ENCODE measurements around the gene VPS37D.
"Not testable (repeated sequence)": the region's sequence is repeated elsewhere in the genome, so short reads cannot be mapped to it uniquely, and the experiment has no call there.

The VPS37D gene

DNA sequence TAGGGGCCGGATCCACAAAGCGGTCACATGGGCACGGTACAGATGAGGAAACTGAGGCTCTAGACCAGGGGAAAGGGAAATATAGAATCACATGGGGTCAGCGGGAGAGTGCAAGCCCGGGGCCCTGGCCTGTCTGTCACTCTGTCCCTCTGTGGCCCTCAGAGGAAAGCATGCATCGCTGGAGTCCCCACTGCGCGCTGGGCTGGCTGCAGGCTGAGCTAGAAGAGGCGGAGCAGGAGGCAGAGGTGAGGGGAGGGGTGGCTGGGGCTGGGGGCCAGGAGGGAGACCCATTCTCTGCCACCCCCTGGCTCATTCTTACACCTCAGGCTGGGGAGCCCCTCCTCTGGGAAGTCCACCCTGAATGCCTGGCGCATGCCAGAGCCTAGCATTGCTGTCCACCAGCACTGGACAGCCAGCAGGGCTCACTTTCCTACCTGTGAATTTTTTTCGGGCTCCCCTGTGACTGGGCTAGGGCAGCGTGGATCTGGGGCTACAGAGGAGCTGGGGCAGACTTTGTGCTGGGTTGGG is 2.3 kb downstream of the VPS37D start:
- POLR2A ChIA-PET, result no interaction called here
- DNase-seq, result no peak
- WGBS (ENCODE audit: insufficient coverage), result 78% methylated on average over 9 of the region's 12 CpGs
- Histone ChIP-seq H3K27ac (ENCODE audit: insufficient read depth in 1 of 2, low read depth in 1 of 2, low read length in 2 of 2, poor library complexity in 1 of 2, severe bottlenecking in 2 of 2) (no peak overlapping the region), H3K27me3 (replicated peaks in 2 of 5; ENCODE audit: control insufficient read depth in 4 of 5, insufficient read depth in 5 of 5, low read length in 4 of 5) (peaks cover 0 to 85% (median 19%) of the 10 kb centered on the region in 5 experiments), H3K4me1 (ENCODE audit: control extremely low read depth in 1 of 4, control insufficient read depth in 4 of 4, insufficient read depth in 4 of 4, low read length in 3 of 4) (peaks cover 0 to 10% (median 5%) of the 10 kb centered on the region in 4 experiments), H3K4me3 (ENCODE audit: control insufficient read depth in 1 of 7, extremely low read depth in 1 of 7, insufficient read depth in 4 of 7, low read depth in 2 of 7, low read length in 6 of 7) (no peak overlapping the region), H3K9me3 (ENCODE audit: control extremely low read depth in 1 of 5, control insufficient read depth in 4 of 5, insufficient read depth in 2 of 5, low read depth in 1 of 5, low read length in 4 of 5) (peaks cover 0 to 8% (median 0%) of the 10 kb centered on the region in 5 experiments), H3K36me3 (ENCODE audit: control insufficient read depth in 4 of 4, insufficient read depth in 4 of 4, low read length in 3 of 4) (no peaks in the 10 kb centered on the region)
- CTCF ChIA-PET, result interaction anchor here (0.8 to 1.9 kb wide), 3 partner anchors 8 to 68 kb away, joined by 3 to 5 read pairs (median 4); no protein-coding TSS in a partner anchor

DNA sequence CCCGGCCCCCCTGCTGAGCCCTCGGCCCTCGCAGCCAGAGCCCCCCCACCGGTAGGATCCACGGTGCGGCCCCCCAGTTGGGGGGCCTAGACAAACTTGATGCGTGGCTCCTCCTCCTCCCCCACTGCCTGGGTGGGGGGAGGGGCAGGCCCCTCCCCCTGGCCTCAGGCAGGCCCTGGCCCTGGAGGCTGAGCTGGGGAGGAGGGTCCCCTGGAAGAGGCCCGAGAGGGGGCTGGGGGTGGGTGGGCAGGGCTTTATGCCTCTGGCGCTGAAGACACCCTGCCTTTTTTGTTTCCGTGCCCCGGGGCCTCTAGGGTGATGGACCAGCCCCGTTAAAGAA is 3.7 kb downstream of the VPS37D start:
- peaks cover 0 to 76% (median 24%) of the 10 kb centered on the region in 5 experiments for H3K27me3 ChIP-seq (replicated peaks in 2 of 5; ENCODE audit: control insufficient read depth in 4 of 5, insufficient read depth in 5 of 5, low read length in 4 of 5)
- no peak overlapping the region for H3K4me3 ChIP-seq (ENCODE audit: control insufficient read depth in 1 of 7, extremely low read depth in 1 of 7, insufficient read depth in 4 of 7, low read depth in 2 of 7, low read length in 6 of 7)
- no peaks in the 10 kb centered on the region for H3K9me3 ChIP-seq (ENCODE audit: control extremely low read depth in 1 of 5, control insufficient read depth in 4 of 5, insufficient read depth in 2 of 5, low read depth in 1 of 5, low read length in 4 of 5)
- DNase-seq, result no peak
- H3K36me3 ChIP-seq (ENCODE audit: control insufficient read depth in 4 of 4, insufficient read depth in 4 of 4, low read length in 3 of 4), result no peaks in the 10 kb centered on the region
- WGBS (ENCODE audit: insufficient coverage), result 60% methylated on average over 3 of the region's 12 CpGs
- ChIA-PET POLR2A (interaction anchor here (0.6 kb wide), 1 partner anchor 20 kb away, joined by 3 read pairs; no protein-coding TSS in a partner anchor), CTCF (no interaction called here)
- H3K27ac ChIP-seq (ENCODE audit: insufficient read depth in 1 of 2, low read depth in 1 of 2, low read length in 2 of 2, poor library complexity in 1 of 2, severe bottlenecking in 2 of 2), result no peak overlapping the region
- H3K4me1 ChIP-seq (ENCODE audit: control extremely low read depth in 1 of 4, control insufficient read depth in 4 of 4, insufficient read depth in 4 of 4, low read length in 3 of 4), result peaks cover 0 to 10% (median 5%) of the 10 kb centered on the region in 4 experiments

DNA sequence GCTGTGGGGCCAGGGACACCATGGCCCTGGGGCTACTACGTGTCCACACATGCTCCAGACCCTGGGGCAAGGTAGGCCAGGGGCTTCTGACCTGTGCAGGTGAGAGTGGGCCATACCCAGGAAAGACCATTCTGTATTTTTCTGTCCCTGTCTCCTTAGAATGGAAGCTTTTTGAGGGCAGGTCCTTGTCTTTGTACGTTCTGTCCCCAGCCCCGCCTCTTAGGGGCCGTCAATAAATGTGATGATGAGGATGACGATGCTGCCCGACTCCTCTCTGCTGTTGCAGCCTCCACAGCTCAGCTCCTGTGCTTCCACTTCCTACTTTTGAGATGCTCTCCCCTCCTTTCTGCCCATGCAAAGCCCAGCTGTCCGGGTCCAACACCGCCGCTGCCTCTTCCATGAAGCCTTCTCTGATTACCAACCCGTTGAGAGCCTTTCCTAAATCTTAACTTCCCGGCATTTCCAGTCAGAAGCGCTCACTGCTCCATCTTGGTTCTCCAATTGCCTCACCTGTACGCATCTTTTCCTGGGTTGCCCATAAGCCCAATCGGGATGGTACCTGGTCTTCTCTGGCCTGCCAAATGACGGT is 4.3 kb downstream of the VPS37D start:
- DNase-seq, result no peak
- Histone ChIP-seq H3K4me1 (ENCODE audit: control extremely low read depth in 1 of 4, control insufficient read depth in 4 of 4, insufficient read depth in 4 of 4, low read length in 3 of 4) (peaks cover 0 to 10% (median 5%) of the 10 kb centered on the region in 4 experiments), H3K36me3 (ENCODE audit: control insufficient read depth in 4 of 4, insufficient read depth in 4 of 4, low read length in 3 of 4) (no peaks in the 10 kb centered on the region), H3K4me3 (ENCODE audit: control insufficient read depth in 1 of 7, extremely low read depth in 1 of 7, insufficient read depth in 4 of 7, low read depth in 2 of 7, low read length in 6 of 7) (no peak overlapping the region), H3K27me3 (replicated peaks in 2 of 5; ENCODE audit: control insufficient read depth in 4 of 5, insufficient read depth in 5 of 5, low read length in 4 of 5) (peaks cover 0 to 71% (median 24%) of the 10 kb centered on the region in 5 experiments), H3K9me3 (ENCODE audit: control extremely low read depth in 1 of 5, control insufficient read depth in 4 of 5, insufficient read depth in 2 of 5, low read depth in 1 of 5, low read length in 4 of 5) (no peaks in the 10 kb centered on the region), H3K27ac (ENCODE audit: insufficient read depth in 1 of 2, low read depth in 1 of 2, low read length in 2 of 2, poor library complexity in 1 of 2, severe bottlenecking in 2 of 2) (no peak overlapping the region)
- ChIA-PET POLR2A (no interaction called here), CTCF (interaction anchor here (1.0 kb wide), 1 partner anchor 26 kb away, joined by 3 read pairs; no protein-coding TSS in a partner anchor)
- WGBS (ENCODE audit: insufficient coverage), result 85% methylated on average over 15 of the region's 15 CpGs

DNA sequence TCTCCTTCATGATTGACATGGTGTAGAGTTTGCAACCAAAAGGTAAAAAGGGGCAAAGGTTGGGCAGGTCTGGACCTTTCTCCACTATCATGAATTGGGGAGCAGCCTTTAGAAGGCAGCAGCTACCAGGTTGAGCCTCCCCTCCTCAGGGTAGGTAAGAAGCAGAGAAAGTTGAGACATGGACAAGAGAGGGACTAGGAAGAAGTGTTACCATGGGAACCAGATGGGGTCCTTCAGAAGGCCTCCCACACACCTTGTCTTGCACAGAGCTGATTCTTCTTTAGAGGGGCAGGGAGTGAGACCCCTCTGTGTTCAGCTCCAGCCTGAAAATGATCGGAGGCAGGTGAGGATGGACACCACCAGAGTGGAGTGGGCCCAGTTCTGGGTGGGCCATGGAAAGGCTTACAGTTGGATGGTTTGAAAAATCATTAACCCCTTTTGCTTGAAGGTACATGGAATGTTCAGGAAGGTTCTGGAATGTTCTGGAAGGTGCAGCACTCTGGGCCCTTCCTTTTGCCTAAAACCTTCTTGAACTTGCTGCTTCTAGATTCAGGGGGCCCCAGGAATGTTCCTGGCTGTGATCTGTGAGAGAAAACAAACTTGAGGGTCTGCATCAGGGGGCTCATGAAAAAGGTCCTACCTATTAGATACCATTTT is 7.0 kb downstream of the VPS37D start:
- DNase-seq, result no peak
- WGBS (ENCODE audit: insufficient coverage), result 100% methylated on average over 1 of the region's 1 CpG
- Histone ChIP-seq H3K4me3 (ENCODE audit: control insufficient read depth in 1 of 7, extremely low read depth in 1 of 7, insufficient read depth in 4 of 7, low read depth in 2 of 7, low read length in 6 of 7) (no peak overlapping the region), H3K9me3 (ENCODE audit: control extremely low read depth in 1 of 5, control insufficient read depth in 4 of 5, insufficient read depth in 2 of 5, low read depth in 1 of 5, low read length in 4 of 5) (no peaks in the 10 kb centered on the region), H3K27me3 (replicated peaks in 2 of 5; ENCODE audit: control insufficient read depth in 4 of 5, insufficient read depth in 5 of 5, low read length in 4 of 5) (peaks cover 0 to 51% (median 20%) of the 10 kb centered on the region in 5 experiments), H3K27ac (ENCODE audit: insufficient read depth in 1 of 2, low read depth in 1 of 2, low read length in 2 of 2, poor library complexity in 1 of 2, severe bottlenecking in 2 of 2) (no peak overlapping the region), H3K4me1 (ENCODE audit: control extremely low read depth in 1 of 4, control insufficient read depth in 4 of 4, insufficient read depth in 4 of 4, low read length in 3 of 4) (no peaks in the 10 kb centered on the region), H3K36me3 (ENCODE audit: control insufficient read depth in 4 of 4, insufficient read depth in 4 of 4, low read length in 3 of 4) (peaks cover 0 to 14% (median 6%) of the 10 kb centered on the region in 4 experiments)
- POLR2A ChIA-PET, result interaction anchor here (0.5 to 0.6 kb wide), 2 partner anchors 21 to 279 kb away, joined by 3 read pairs; no protein-coding TSS in a partner anchor
- CTCF ChIA-PET, result interaction anchor here (0.9 to 1.0 kb wide), 2 partner anchors 28 to 29 kb away, joined by 3 read pairs; no protein-coding TSS in a partner anchor

DNA sequence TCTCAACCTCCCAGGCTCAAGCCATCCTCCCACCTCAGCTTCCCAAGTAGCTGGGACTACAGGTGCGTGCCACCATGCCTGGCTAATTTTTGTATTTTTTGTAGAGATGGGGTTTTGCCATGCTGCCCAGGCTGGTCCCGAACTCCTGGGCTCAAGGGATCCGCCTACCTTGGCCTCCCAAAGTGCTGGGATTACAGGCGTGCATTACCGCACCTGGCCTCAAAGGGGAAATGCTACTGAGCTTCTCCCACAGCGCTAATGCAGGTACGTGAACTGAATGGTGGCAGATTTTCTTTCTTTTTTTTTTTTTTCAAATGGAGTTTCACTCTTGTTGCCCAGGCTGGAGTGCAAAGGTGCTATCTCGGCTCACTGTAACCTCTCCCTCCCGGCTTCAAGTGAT is 8.4 kb downstream of the VPS37D start:
- CTCF ChIA-PET, result interaction anchor here (1.3 kb wide), 1 partner anchor 32 kb away, joined by 3 read pairs; no protein-coding TSS in a partner anchor
- H3K9me3 ChIP-seq (ENCODE audit: control extremely low read depth in 1 of 5, control insufficient read depth in 4 of 5, insufficient read depth in 2 of 5, low read depth in 1 of 5, low read length in 4 of 5); H3K27ac ChIP-seq (ENCODE audit: insufficient read depth in 1 of 2, low read depth in 1 of 2, low read length in 2 of 2, poor library complexity in 1 of 2, severe bottlenecking in 2 of 2); H3K4me3 ChIP-seq (ENCODE audit: control insufficient read depth in 1 of 7, extremely low read depth in 1 of 7, insufficient read depth in 4 of 7, low read depth in 2 of 7, low read length in 6 of 7); H3K4me1 ChIP-seq (ENCODE audit: control extremely low read depth in 1 of 4, control insufficient read depth in 4 of 4, insufficient read depth in 4 of 4, low read length in 3 of 4); DNase-seq; POLR2A ChIA-PET: not testable (repeated sequence)
- Histone ChIP-seq H3K27me3 (replicated peaks in 2 of 5; ENCODE audit: control insufficient read depth in 4 of 5, insufficient read depth in 5 of 5, low read length in 4 of 5) (peaks cover 0 to 37% (median 17%) of the 10 kb centered on the region in 5 experiments), H3K36me3 (ENCODE audit: control insufficient read depth in 4 of 4, insufficient read depth in 4 of 4, low read length in 3 of 4) (peaks cover 2 to 19% (median 9%) of the 10 kb centered on the region in 4 experiments)
- 88% methylated on average over 8 of the region's 9 CpGs for WGBS (ENCODE audit: insufficient coverage)

DNA sequence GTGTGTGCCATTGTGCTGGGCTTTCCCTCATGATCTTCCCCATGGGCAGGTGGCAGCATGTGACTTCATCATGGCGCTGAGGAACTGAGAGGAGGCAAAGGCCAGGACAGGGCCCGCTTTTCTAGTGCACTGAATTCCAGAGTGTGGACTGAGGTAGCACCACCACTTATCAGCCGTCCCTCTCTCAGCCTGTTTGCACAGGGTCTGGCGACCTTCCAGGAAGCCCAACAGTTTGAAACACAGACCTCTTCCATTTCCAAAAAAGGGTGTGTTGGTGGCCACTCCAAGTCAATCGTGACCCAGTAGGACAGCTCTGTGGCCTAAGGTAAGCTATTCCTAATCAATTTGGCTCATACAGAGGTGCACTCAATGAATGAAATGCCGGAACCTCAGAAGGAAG is 11.2 kb downstream of the VPS37D start:
- CTCF ChIA-PET, result interaction anchor here (0.8 to 2.2 kb wide), 3 partner anchors 10 to 46 kb away, joined by 3 to 5 read pairs (median 4); no protein-coding TSS in a partner anchor
- H3K4me3 ChIP-seq (ENCODE audit: control insufficient read depth in 1 of 7, extremely low read depth in 1 of 7, insufficient read depth in 4 of 7, low read depth in 2 of 7, low read length in 6 of 7), result no peak overlapping the region
- H3K27me3 ChIP-seq (replicated peaks in 2 of 5; ENCODE audit: control insufficient read depth in 4 of 5, insufficient read depth in 5 of 5, low read length in 4 of 5), result peaks cover 0 to 11% (median 7%) of the 10 kb centered on the region in 5 experiments
- H3K9me3 ChIP-seq (ENCODE audit: control extremely low read depth in 1 of 5, control insufficient read depth in 4 of 5, insufficient read depth in 2 of 5, low read depth in 1 of 5, low read length in 4 of 5), result no peaks in the 10 kb centered on the region
- POLR2A ChIA-PET, result no interaction called here
- peaks cover 2 to 21% (median 10%) of the 10 kb centered on the region in 4 experiments for H3K36me3 ChIP-seq (ENCODE audit: control insufficient read depth in 4 of 4, insufficient read depth in 4 of 4, low read length in 3 of 4)
- WGBS (ENCODE audit: insufficient coverage), result 94% methylated on average over 4 of the region's 6 CpGs
- no peak for DNase-seq
- no peak overlapping the region for H3K27ac ChIP-seq (ENCODE audit: insufficient read depth in 1 of 2, low read depth in 1 of 2, low read length in 2 of 2, poor library complexity in 1 of 2, severe bottlenecking in 2 of 2)
- H3K4me1 ChIP-seq (ENCODE audit: control extremely low read depth in 1 of 4, control insufficient read depth in 4 of 4, insufficient read depth in 4 of 4, low read length in 3 of 4), result peaks cover 5 to 21% (median 16%) of the 10 kb centered on the region in 4 experiments

Measured in common myeloid progenitor, CD34-positive (primary cell).